ENCODE measurements around the gene WNK1. TPM values are rescaled to one million over a fixed set of nuclear protein-coding genes. Genes with fewer than 3 reads are reported as not detected.

The WNK1 gene
- total RNA-seq, 1 experiment from 2014 or later: 117 TPM

DNA sequence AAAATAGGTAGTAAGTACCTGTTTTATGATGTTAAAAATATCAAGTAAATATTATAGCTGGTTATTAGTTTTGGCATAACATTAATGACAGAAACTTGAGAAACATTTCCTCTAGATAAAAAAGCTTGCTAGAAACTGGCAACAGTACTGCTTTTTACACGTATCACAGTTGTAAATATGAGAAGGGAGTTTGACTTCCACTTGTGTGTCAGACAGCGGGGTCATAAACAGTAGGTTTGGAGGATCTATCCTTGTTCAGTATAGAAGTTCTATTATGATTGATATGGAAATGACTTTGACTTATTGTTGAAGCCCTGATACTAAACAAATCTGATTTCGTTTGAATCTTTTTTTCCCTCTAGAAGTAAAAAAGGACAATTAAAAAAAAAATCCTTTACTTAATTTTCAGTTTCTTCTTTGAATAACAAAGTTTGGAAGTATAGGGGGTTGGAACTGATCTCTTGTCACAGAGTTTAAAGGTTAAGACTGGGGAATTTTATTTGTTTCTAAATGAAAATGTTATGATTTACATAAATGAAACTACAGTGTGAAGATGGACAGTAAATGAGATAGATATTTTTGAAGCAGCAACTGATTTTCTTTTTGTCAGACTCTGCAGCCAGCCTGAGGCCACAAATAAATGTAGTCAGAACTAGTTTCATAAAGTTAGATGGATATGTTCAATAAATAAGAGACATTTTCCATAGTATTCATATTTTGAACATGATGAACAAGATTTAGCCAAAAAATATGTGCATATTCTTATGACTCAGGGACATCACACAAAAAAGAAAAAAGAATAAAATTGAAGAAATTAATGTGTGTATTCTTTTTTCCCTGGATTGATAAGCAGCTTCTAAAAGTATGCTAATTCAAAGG lies 50.1 kb downstream of the WNK1 start:
- H3T11ph ChIP-seq (ENCODE audit: low read length): no peak overlapping the region
- H3K27ac Mint-ChIP-seq: no peak overlapping the region
- H4K8ac ChIP-seq (replicated peaks; ENCODE audit: insufficient read length, low read depth, low read length): no peak overlapping the region
- H2BK5ac ChIP-seq (ENCODE audit: insufficient read length, low read length): no peak overlapping the region
- no peak overlapping the region for H2BK120ac ChIP-seq (ENCODE audit: low read depth, low read length, poor library complexity, severe bottlenecking)
- H3K36me3 Mint-ChIP-seq (ENCODE audit: insufficient read depth in 1 of 3, low read depth in 3 of 3): no peaks in the 10 kb centered on the region; a peak in 1 of 7 replicates
- H3K4ac ChIP-seq (ENCODE audit: low read depth, low read length): no peak overlapping the region
- no peaks in the 10 kb centered on the region for H3K9me3 Mint-ChIP-seq
- WGBS (ENCODE audit: extremely low coverage, insufficient read length, low lambda C conversion rate): no CpG with 5 or more reads among the region's 3 CpGs
- peaks cover 17 to 20% of the 10 kb centered on the region in 2 experiments for H3K4me1 Mint-ChIP-seq
- H3K56ac ChIP-seq (ENCODE audit: insufficient read length, low read depth, low read length): no peak overlapping the region
- no peak overlapping the region for H2AFZ ChIP-seq (ENCODE audit: low read length)
- H3K23me2 ChIP-seq (ENCODE audit: insufficient read length, low read depth, low read length, poor library complexity, severe bottlenecking): no peaks in the 10 kb centered on the region
- H3K27ac ChIP-seq (ENCODE audit: insufficient read length, low read depth, low read length): no peak overlapping the region
- no peaks in the 10 kb centered on the region for H3K27me3 ChIP-seq (ENCODE audit: insufficient read depth, low read length)
- H3K79me2 ChIP-seq (ENCODE audit: insufficient read depth, low read length): peaks cover 13% of the 10 kb centered on the region; the same call in 1 of the 2 replicates
- no peak for DNase-seq
- H3K23ac ChIP-seq (ENCODE audit: insufficient read length, low read depth, low read length): no peak overlapping the region
- no peak overlapping the region for H3K4me2 ChIP-seq (ENCODE audit: insufficient read depth, insufficient read length, low read length)
- no peak overlapping the region for H2BK15ac ChIP-seq (ENCODE audit: low read depth, low read length)
- no peak overlapping the region for H2AK5ac ChIP-seq (ENCODE audit: insufficient read length, low read length)
- no peaks in the 10 kb centered on the region for H4K20me1 ChIP-seq (ENCODE audit: control insufficient read depth, insufficient read depth, insufficient read length)
- no peak overlapping the region for H4K5ac ChIP-seq (ENCODE audit: insufficient read length, low read depth, low read length)
- H2BK20ac ChIP-seq (ENCODE audit: low read depth, low read length, poor library complexity, severe bottlenecking): no peak overlapping the region
- no peak overlapping the region for H3K14ac ChIP-seq (ENCODE audit: insufficient read depth, low read length)
- H2BK12ac ChIP-seq (ENCODE audit: insufficient read length, low read depth, low read length): no peak overlapping the region
- no peak overlapping the region for H4K91ac ChIP-seq (ENCODE audit: insufficient read length, low read depth, low read length)
- H3K4me3 Mint-ChIP-seq: no peak overlapping the region
- H3K79me1 ChIP-seq (ENCODE audit: insufficient read depth, low read depth, low read length, poor library complexity, severe bottlenecking): peaks cover 5% of the 10 kb centered on the region
- no peaks in the 10 kb centered on the region for H3K27me3 Mint-ChIP-seq (ENCODE audit: low read depth)
- no peaks in the 10 kb centered on the region for H3K4me1 ChIP-seq (ENCODE audit: insufficient read depth, low read length)
- H3K18ac ChIP-seq (ENCODE audit: insufficient read length, low read depth, low read length): no peak overlapping the region
- TF ChIP-seq, protein P1, sequence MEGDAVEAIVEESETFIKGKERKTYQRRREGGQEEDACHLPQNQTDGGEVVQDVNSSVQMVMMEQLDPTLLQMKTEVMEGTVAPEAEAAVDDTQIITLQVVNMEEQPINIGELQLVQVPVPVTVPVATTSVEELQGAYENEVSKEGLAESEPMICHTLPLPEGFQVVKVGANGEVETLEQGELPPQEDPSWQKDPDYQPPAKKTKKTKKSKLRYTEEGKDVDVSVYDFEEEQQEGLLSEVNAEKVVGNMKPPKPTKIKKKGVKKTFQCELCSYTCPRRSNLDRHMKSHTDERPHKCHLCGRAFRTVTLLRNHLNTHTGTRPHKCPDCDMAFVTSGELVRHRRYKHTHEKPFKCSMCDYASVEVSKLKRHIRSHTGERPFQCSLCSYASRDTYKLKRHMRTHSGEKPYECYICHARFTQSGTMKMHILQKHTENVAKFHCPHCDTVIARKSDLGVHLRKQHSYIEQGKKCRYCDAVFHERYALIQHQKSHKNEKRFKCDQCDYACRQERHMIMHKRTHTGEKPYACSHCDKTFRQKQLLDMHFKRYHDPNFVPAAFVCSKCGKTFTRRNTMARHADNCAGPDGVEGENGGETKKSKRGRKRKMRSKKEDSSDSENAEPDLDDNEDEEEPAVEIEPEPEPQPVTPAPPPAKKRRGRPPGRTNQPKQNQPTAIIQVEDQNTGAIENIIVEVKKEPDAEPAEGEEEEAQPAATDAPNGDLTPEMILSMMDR (conservative IDR thresholded peaks at IDR 0.05): no peak
- no peaks in the 10 kb centered on the region for H3K9me3 ChIP-seq (ENCODE audit: control insufficient read depth, low read depth, low read length)
- no peak overlapping the region for H3K9ac ChIP-seq (ENCODE audit: extremely low read depth, insufficient read length, low read length)

Measured in H9 (cell line).